Astrocyte (in vitro differentiated cells and primary cell): Measurements from ENCODE around the gene CLEC4D. TPM values are rescaled to one million over a fixed set of nuclear protein-coding genes. Genes with fewer than 3 reads are reported as not detected.
"Not testable (repeated sequence)": the region's sequence is repeated elsewhere in the genome, so short reads cannot be mapped to it uniquely, and the experiment has no call there.

Source experiments
- DNase-seq: peaks from one replicate; pipeline ENCODE4 v3.0.0-alpha.2; 2010; ENCODE audit warnings: low read depth
- FAIRE-seq: peaks from 2 replicates; lab custom pipeline; 2011; peaks lifted over from hg19 to GRCh38; lab: Jason Lieb, UNC
- H2AFZ ChIP-seq: 2 replicates; pipeline ENCODE4 v1.6.0; 2012; ENCODE audit warnings: low read depth, low read length, inconsistent platforms
- H3K27ac ChIP-seq: 2 replicates; pipeline ENCODE4 v1.5.1; 2011; ENCODE audit warnings: low read depth, low read length, inconsistent platforms
- H3K27me3 ChIP-seq: 2 replicates; pipeline ENCODE4 v1.6.0; 2011; ENCODE audit warnings: low read length, inconsistent platforms; ENCODE audit not compliant: insufficient read depth
- H3K36me3 ChIP-seq: 2 replicates; pipeline ENCODE4 v1.5.1; 2011; ENCODE audit warnings: low read length, inconsistent platforms; ENCODE audit not compliant: insufficient read depth
- H3K4me1 ChIP-seq: 2 replicates; pipeline ENCODE4 v1.5.1; 2011; ENCODE audit warnings: low read length, inconsistent platforms; ENCODE audit not compliant: insufficient read depth
- H3K4me2 ChIP-seq: 2 replicates; pipeline ENCODE4 v1.6.0; 2012; ENCODE audit warnings: low read length, inconsistent platforms
- H3K4me3 ChIP-seq: 2 replicates; pipeline ENCODE4 v1.5.1; 2011; ENCODE audit warnings: low read depth, mild to moderate bottlenecking, low read length, inconsistent platforms; ENCODE audit not compliant: insufficient read depth
- H3K79me2 ChIP-seq: 2 replicates; pipeline ENCODE4 v1.6.0; 2012; ENCODE audit warnings: mild to moderate bottlenecking, low read length, inconsistent platforms; ENCODE audit not compliant: insufficient read depth
- H3K9ac ChIP-seq: 2 replicates; pipeline ENCODE4 v1.6.0; 2012; ENCODE audit warnings: mild to moderate bottlenecking, low read length, inconsistent platforms
- H3K9me3 ChIP-seq: 2 replicates; pipeline ENCODE4 v1.5.1; 2012; ENCODE audit warnings: low read depth, mild to moderate bottlenecking, low read length, inconsistent platforms; ENCODE audit not compliant: insufficient read depth
- H4K20me1 ChIP-seq: 2 replicates; pipeline ENCODE4 v1.6.0; 2012; ENCODE audit warnings: low read length, inconsistent platforms; ENCODE audit not compliant: insufficient read depth
- H3K27ac Mint-ChIP-seq: one replicate; pipeline ENCODE4 v1.8.0; 2021; ENCODE audit warnings: mild to moderate bottlenecking, mixed read lengths; ENCODE audit not compliant: unreplicated experiment
- H3K27me3 Mint-ChIP-seq: one replicate; pipeline ENCODE4 v1.8.0; 2021; ENCODE audit warnings: low read depth, mixed read lengths; ENCODE audit not compliant: unreplicated experiment
- H3K36me3 Mint-ChIP-seq: one replicate; pipeline ENCODE4 v1.8.0; 2021; ENCODE audit warnings: low read depth, mixed read lengths; ENCODE audit not compliant: unreplicated experiment
- H3K4me1 Mint-ChIP-seq: one replicate; pipeline ENCODE4 v1.8.0; 2021; ENCODE audit warnings: low read depth, mixed read lengths; ENCODE audit not compliant: unreplicated experiment
- H3K4me3 Mint-ChIP-seq: one replicate; pipeline ENCODE4 v1.8.0; 2021; ENCODE audit warnings: mild to moderate bottlenecking, moderate library complexity, mixed read lengths; ENCODE audit not compliant: unreplicated experiment
- H3K9me3 Mint-ChIP-seq: one replicate; pipeline ENCODE4 v1.8.0; 2021; ENCODE audit warnings: mild to moderate bottlenecking, mixed read lengths; ENCODE audit not compliant: unreplicated experiment
- CTCF ChIP-seq: IDR thresholded peaks from 2 replicates; pipeline ENCODE4 v1.5.1; 2011; ENCODE audit warnings: low read depth, mild to moderate bottlenecking, inconsistent platforms, low read length, moderate library complexity; ENCODE audit not compliant: insufficient read depth
- EZH2 ChIP-seq: IDR thresholded peaks from 2 replicates; pipeline ENCODE4 v1.6.1; 2012; ENCODE audit warnings: mild to moderate bottlenecking, low read length, inconsistent platforms; ENCODE audit not compliant: insufficient read depth
- total RNA-seq: library from RNA; stranded (reverse); gene quantifications from 2 replicates; pipeline ENCODE4 v1.2.1, GENCODE V29; 2021

CLEC4D gene
- total RNA-seq, 1 donor from 2014 or later: not detected

- Histone ChIP-seq H3K79me2 (no peaks in the 10 kb centered on the region), H3K4me1 (no peaks in the 10 kb centered on the region), H4K20me1 (no peaks in the 10 kb centered on the region), H3K9ac (no peak overlapping the region), H3K27me3 (no peaks in the 10 kb centered on the region), H3K9me3 (no peaks in the 10 kb centered on the region), H3K4me2 (no peak overlapping the region), H3K4me3 (no peak overlapping the region), H3K36me3 (no peaks in the 10 kb centered on the region), H3K27ac (no peak overlapping the region), H2AFZ (no peak overlapping the region)
- Mint-ChIP-seq H3K4me1 (no peaks in the 10 kb centered on the region), H3K9me3 (no peaks in the 10 kb centered on the region), H3K27me3 (no peaks in the 10 kb centered on the region), H3K27ac (no peak overlapping the region), H3K36me3 (no peaks in the 10 kb centered on the region), H3K4me3 (no peak overlapping the region)
- TF ChIP-seq EZH2 (no peak), CTCF (no peak)
- no peak for FAIRE-seq
- DNase-seq: no peak
Measured at GRCh38 chr12:8483079-8483478, 30.2 kb upstream of the CLEC4D start.

GRCh38 chr12:8491646-8492530 is 21.4 kb upstream of the CLEC4D start:
- DNase-seq (no peak), FAIRE-seq (no peak)
- no peak overlapping the region for H3K4me3 Mint-ChIP-seq
- Histone ChIP-seq H3K79me2 (no peaks in the 10 kb centered on the region), H3K4me1 (no peaks in the 10 kb centered on the region), H3K36me3 (no peaks in the 10 kb centered on the region), H3K27ac (no peak overlapping the region), H4K20me1 (no peaks in the 10 kb centered on the region), H3K9ac (no peak overlapping the region), H3K27me3 (no peaks in the 10 kb centered on the region), H2AFZ (no peak overlapping the region), H3K9me3 (no peaks in the 10 kb centered on the region), H3K4me2 (no peak overlapping the region), H3K4me3 (no peak overlapping the region)
- no peaks in the 10 kb centered on the region for H3K36me3 Mint-ChIP-seq
- TF ChIP-seq EZH2: no peak
- no peak for TF ChIP-seq CTCF
- H3K9me3 Mint-ChIP-seq: no peaks in the 10 kb centered on the region
- H3K27ac Mint-ChIP-seq: no peak overlapping the region
- H3K4me1 Mint-ChIP-seq: peaks cover 7% of the 10 kb centered on the region
- no peaks in the 10 kb centered on the region for H3K27me3 Mint-ChIP-seq

GRCh38 chr12:8493084-8493483 is 20.2 kb upstream of the CLEC4D start:
- Histone ChIP-seq H3K4me2 (no peak overlapping the region), H3K4me1 (no peaks in the 10 kb centered on the region), H3K27me3 (no peaks in the 10 kb centered on the region), H3K27ac (no peak overlapping the region), H3K9ac (no peak overlapping the region), H3K4me3 (no peak overlapping the region), H3K36me3 (no peaks in the 10 kb centered on the region), H3K9me3 (no peaks in the 10 kb centered on the region), H4K20me1 (no peaks in the 10 kb centered on the region), H3K79me2 (no peaks in the 10 kb centered on the region), H2AFZ (no peak overlapping the region)
- H3K4me1 Mint-ChIP-seq: peaks cover 7% of the 10 kb centered on the region
- no peaks in the 10 kb centered on the region for H3K27me3 Mint-ChIP-seq
- DNase-seq (no peak), FAIRE-seq (no peak)
- H3K4me3 Mint-ChIP-seq: no peak overlapping the region
- TF ChIP-seq CTCF (no peak), EZH2 (no peak)
- H3K9me3 Mint-ChIP-seq: no peaks in the 10 kb centered on the region
- peak overlapping the region; percentile 28 for H3K27ac Mint-ChIP-seq
- no peaks in the 10 kb centered on the region for H3K36me3 Mint-ChIP-seq

GRCh38 chr12:8495671-8496070 is 17.6 kb upstream of the CLEC4D start:
- not testable (repeated sequence) for H3K27ac ChIP-seq, H3K36me3 ChIP-seq, H3K27me3 Mint-ChIP-seq, H2AFZ ChIP-seq, H3K9ac ChIP-seq, H3K27me3 ChIP-seq, FAIRE-seq, H3K9me3 Mint-ChIP-seq, H3K79me2 ChIP-seq, H3K9me3 ChIP-seq, H3K4me3 ChIP-seq, H3K36me3 Mint-ChIP-seq, H4K20me1 ChIP-seq, H3K4me2 ChIP-seq, H3K4me1 Mint-ChIP-seq, DNase-seq, H3K4me1 ChIP-seq, H3K27ac Mint-ChIP-seq, H3K4me3 Mint-ChIP-seq
